ENCODE measurements around the gene TRMT2A. TPM values are rescaled to one million over a fixed set of nuclear protein-coding genes. Genes with fewer than 3 reads are reported as not detected.

The TRMT2A gene
- total RNA-seq, 1 donor from 2014 or later, result 37.9 TPM

DNA sequence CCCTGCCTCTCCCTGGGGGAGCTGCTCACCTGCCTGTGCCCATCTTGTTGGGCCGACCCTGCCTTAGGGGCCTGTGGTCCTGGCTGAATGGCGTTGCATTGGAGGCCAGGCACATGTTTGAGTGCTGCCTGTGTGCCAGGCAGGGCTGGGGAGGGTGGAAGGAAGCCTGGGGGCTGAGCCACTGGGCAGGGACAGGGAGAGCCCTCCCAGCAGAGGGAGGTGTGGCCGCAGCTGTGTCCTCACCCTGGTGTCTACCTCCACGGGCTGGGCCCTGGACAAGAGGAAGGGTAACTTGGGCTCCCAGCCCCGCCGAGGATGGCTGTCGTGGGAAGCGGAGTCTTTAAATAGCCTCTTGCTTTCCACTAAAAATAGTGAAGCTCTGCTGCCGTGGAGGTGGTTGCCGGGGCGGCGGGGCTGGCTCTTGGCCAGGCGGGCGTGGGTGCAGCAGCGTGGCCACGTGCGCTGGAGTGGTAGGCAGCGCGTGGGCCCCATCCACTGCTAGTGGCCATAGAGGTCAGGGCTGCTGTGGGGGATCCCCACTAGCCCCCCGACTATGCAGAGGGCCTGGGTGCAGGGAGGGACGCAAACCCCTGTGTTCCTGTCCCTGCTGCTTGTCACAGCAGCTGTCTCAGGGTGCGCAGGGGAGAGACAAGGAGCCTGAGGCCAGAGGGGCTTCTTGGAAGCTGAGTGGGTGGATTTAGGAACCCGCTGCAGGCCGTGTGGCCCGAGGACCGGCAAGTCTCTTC is 20.8 kb upstream of the TRMT2A start:
- DNase-seq (ENCODE audit: low read depth) (no peak), FAIRE-seq (no peak)
- Histone ChIP-seq H3K27me3 (ENCODE audit: control insufficient read depth, insufficient read depth, low read length) (no peaks in the 10 kb centered on the region), H3K36me3 (ENCODE audit: control insufficient read depth, insufficient read depth, low read length) (peaks cover 8% of the 10 kb centered on the region), H3K4me3 (ENCODE audit: low read depth, low read length) (no peak overlapping the region)
- TF ChIP-seq, protein P1, sequence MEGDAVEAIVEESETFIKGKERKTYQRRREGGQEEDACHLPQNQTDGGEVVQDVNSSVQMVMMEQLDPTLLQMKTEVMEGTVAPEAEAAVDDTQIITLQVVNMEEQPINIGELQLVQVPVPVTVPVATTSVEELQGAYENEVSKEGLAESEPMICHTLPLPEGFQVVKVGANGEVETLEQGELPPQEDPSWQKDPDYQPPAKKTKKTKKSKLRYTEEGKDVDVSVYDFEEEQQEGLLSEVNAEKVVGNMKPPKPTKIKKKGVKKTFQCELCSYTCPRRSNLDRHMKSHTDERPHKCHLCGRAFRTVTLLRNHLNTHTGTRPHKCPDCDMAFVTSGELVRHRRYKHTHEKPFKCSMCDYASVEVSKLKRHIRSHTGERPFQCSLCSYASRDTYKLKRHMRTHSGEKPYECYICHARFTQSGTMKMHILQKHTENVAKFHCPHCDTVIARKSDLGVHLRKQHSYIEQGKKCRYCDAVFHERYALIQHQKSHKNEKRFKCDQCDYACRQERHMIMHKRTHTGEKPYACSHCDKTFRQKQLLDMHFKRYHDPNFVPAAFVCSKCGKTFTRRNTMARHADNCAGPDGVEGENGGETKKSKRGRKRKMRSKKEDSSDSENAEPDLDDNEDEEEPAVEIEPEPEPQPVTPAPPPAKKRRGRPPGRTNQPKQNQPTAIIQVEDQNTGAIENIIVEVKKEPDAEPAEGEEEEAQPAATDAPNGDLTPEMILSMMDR (IDR thresholded peaks at IDR 0.05; ENCODE audit: insufficient read depth, low read length, severe bottlenecking), result no peak

DNA sequence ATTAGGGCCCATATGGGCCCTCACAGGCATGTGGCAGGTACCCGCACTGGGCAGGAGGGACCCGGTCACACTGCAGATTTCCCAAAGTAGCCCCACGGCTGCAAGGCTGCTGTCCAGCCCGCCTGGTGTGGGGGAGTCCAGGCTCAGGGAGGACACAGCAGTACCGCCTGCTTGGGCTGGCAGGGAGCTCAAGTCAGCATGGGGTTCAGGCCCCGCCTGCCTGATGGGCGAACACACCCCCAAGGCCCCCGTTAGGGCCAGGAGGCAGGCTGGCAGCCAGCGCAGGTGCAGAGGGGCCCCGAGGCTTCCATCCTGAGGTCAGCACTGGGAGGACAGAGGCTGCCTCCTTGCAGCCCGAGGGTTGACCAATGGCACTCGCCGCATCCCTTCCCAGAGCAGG is 20.1 kb upstream of the TRMT2A start:
- TF ChIP-seq, protein P1 (IDR thresholded peaks at IDR 0.05; ENCODE audit: insufficient read depth, low read length, severe bottlenecking), result no peak
- no peak for DNase-seq (ENCODE audit: low read depth)
- Histone ChIP-seq H3K4me3 (ENCODE audit: low read depth, low read length) (no peak overlapping the region), H3K36me3 (ENCODE audit: control insufficient read depth, insufficient read depth, low read length) (peaks cover 6% of the 10 kb centered on the region), H3K27me3 (ENCODE audit: control insufficient read depth, insufficient read depth, low read length) (no peaks in the 10 kb centered on the region)
- FAIRE-seq, result no peak

- peaks cover 6% of the 10 kb centered on the region for H3K36me3 ChIP-seq (ENCODE audit: control insufficient read depth, insufficient read depth, low read length)
- FAIRE-seq (peak; percentile 98), DNase-seq (ENCODE audit: low read depth) (no peak)
- H3K27me3 ChIP-seq (ENCODE audit: control insufficient read depth, insufficient read depth, low read length), result no peaks in the 10 kb centered on the region
- TF ChIP-seq, protein P1 (IDR thresholded peaks at IDR 0.05; ENCODE audit: insufficient read depth, low read length, severe bottlenecking), result no peak
- H3K4me3 ChIP-seq (ENCODE audit: low read depth, low read length), result no peak overlapping the region
These were observed 19.5 kb upstream of the TRMT2A start for GRCh38 chr22:20136603-20136873.

- Histone ChIP-seq H3K36me3 (ENCODE audit: control insufficient read depth, insufficient read depth, low read length) (peaks cover 6% of the 10 kb centered on the region), H3K4me3 (ENCODE audit: low read depth, low read length) (no peak overlapping the region), H3K27me3 (ENCODE audit: control insufficient read depth, insufficient read depth, low read length) (no peaks in the 10 kb centered on the region)
- no peak for DNase-seq (ENCODE audit: low read depth)
- TF ChIP-seq, protein P1 (IDR thresholded peaks at IDR 0.05; ENCODE audit: insufficient read depth, low read length, severe bottlenecking), result no peak
- FAIRE-seq, result no peak
These were observed 19.0 kb upstream of the TRMT2A start for GRCh38 chr22:20135806-20136602.

DNA sequence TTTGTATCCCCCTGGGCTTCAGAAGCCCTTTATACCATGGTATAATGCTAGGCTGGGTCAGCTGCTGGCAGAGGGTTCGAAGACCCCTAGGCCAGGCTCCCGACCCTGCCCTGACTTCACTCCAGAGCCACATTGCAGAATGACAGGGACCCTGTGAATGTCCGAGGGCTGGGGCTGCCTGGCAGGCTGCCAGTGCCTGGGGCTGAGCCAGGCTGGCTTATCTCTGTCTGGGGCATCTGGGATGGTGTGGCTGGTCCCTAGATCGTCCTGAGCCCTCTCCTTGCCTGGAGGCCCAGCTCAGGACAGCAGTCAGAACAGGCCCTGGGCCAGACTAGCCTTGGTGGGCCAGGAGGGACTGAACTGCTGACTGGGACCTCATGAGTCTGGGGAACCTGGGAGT is 18.2 kb upstream of the TRMT2A start:
- H3K27me3 ChIP-seq (ENCODE audit: control insufficient read depth, insufficient read depth, low read length), result no peaks in the 10 kb centered on the region
- FAIRE-seq, result no peak
- no peak overlapping the region for H3K4me3 ChIP-seq (ENCODE audit: low read depth, low read length)
- H3K36me3 ChIP-seq (ENCODE audit: control insufficient read depth, insufficient read depth, low read length), result peaks cover 6% of the 10 kb centered on the region
- TF ChIP-seq, protein P1 (IDR thresholded peaks at IDR 0.05; ENCODE audit: insufficient read depth, low read length, severe bottlenecking), result no peak
- DNase-seq (ENCODE audit: low read depth), result no peak
